ENCODE results near the gene C6orf52.
A peak's percentile ranks its signal among the peaks of the same experiment; 100 is the strongest.

Gene C6orf52

GRCh38 chr6:10733151-10733715 lies 38.8 kb upstream of the C6orf52 start:
- TF ChIP-seq CTCF (IDR thresholded peaks at IDR 0.05; ENCODE audit: extremely low read depth, missing control alignments) = no peak
- no peak for DNase-seq (ENCODE audit: low spot score)

- no peak for DNase-seq (ENCODE audit: low spot score)
- no peak for TF ChIP-seq CTCF (IDR thresholded peaks at IDR 0.05; ENCODE audit: extremely low read depth, missing control alignments)
Observed at GRCh38 chr6:10730254-10730653, 35.8 kb upstream of the C6orf52 start.

DNA sequence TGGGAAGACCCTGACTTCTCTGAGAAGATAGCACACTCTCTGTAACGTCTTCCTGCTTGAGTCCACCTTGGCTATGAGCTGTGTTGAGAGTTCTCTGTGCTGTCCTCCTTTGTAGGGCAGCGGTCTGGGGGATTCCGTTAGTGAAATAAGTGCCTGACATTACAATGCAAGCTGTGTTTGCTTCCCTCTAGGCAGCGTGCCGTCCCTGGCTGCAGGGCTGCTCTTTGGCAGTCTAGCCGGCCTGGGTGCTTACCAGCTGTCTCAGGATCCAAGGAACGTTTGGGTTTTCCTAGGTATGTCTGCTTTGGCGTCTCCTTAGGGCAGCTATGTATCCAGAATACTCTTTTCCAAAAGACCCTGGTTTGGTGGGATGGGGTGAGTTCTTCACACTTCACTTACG lies 31.3 kb upstream of the C6orf52 start:
- TF ChIP-seq CTCF (IDR thresholded peaks at IDR 0.05; ENCODE audit: extremely low read depth, missing control alignments) = no peak
- DNase-seq (ENCODE audit: low spot score) = no peak

DNA sequence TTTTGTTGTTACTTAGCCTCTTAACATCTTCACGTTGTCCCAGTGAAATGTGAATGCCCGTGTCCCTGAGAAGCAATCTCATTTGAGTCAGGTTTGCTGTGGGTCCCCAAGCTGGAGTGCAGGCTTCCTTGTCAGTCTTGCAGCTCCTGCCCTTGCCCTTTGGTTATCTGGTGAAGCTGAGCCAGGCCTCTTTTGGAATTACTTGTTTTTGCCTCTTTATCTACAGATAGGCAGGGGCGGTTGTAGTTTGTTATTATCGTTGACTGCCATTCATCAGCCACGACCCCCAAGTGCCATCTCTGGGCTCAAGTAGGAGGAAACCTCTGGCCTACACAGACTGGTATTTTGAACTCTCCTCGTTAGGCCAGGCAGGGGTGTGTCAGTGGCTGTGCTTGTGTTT lies 30.6 kb upstream of the C6orf52 start:
- TF ChIP-seq CTCF (IDR thresholded peaks at IDR 0.05; ENCODE audit: extremely low read depth, missing control alignments) = no peak
- DNase-seq (ENCODE audit: low spot score) = no peak

GRCh38 chr6:10723567-10723881 lies 29.1 kb upstream of the C6orf52 start:
- TF ChIP-seq CTCF (IDR thresholded peaks at IDR 0.05; ENCODE audit: extremely low read depth, missing control alignments) = no peak
- no peak for DNase-seq (ENCODE audit: low spot score)

GRCh38 chr6:10722820-10723566 lies 28.6 kb upstream of the C6orf52 start, which contains the start of gene TMEM14C:
TMEM14C (plus strand) TSS chr6:10723070; CDS start chr6:10724614, 1,544 bp downstream.
- no peak for TF ChIP-seq CTCF (IDR thresholded peaks at IDR 0.05; ENCODE audit: extremely low read depth, missing control alignments)
- DNase-seq (ENCODE audit: low spot score) = peak; percentile 96

GRCh38 chr6:10722570-10722819 lies 28.1 kb upstream of the C6orf52 start:
- DNase-seq (ENCODE audit: low spot score) = no peak
- TF ChIP-seq CTCF (IDR thresholded peaks at IDR 0.05; ENCODE audit: extremely low read depth, missing control alignments) = no peak
